Stimulated activated CD4-positive, alpha-beta T cell treated with anti-CD3 and anti-CD28 coated beads, Interleukin-4, amount 100 ng/mL, for 24 hours (primary cell): ENCODE measurements around the gene TCF12.

ENCODE experiments used
- DNase-seq: peaks from one replicate; pipeline ENCODE4 v3.0.0-alpha.2; 2020

TCF12 gene

GRCh38 chr15:57057134-57057930 lies 138.9 kb downstream of the TCF12 start:
- no peak for DNase-seq

- DNase-seq = no peak
Measured at GRCh38 chr15:57059026-57059660, 140.7 kb downstream of the TCF12 start.

GRCh38 chr15:57060799-57061198 lies 142.4 kb downstream of the TCF12 start:
- DNase-seq = no peak

GRCh38 chr15:57061281-57061680 lies 142.8 kb downstream of the TCF12 start:
- no peak for DNase-seq

GRCh38 chr15:57061696-57062095 lies 143.3 kb downstream of the TCF12 start:
- DNase-seq = no peak

GRCh38 chr15:57064033-57064432 lies 145.6 kb downstream of the TCF12 start:
- no peak for DNase-seq

GRCh38 chr15:57069423-57069822 lies 151.0 kb downstream of the TCF12 start:
- DNase-seq = no peak

- DNase-seq = no peak
Measured at GRCh38 chr15:57070674-57071073, 152.2 kb downstream of the TCF12 start.

GRCh38 chr15:57079446-57079845 lies 161.0 kb downstream of the TCF12 start:
- no peak for DNase-seq

GRCh38 chr15:57079931-57080620 lies 161.6 kb downstream of the TCF12 start:
- no peak for DNase-seq

GRCh38 chr15:57082054-57082728 lies 163.7 kb downstream of the TCF12 start:
- DNase-seq = no peak

GRCh38 chr15:57084192-57084591 lies 165.7 kb downstream of the TCF12 start:
- DNase-seq = no peak

GRCh38 chr15:57085267-57085666 lies 166.8 kb downstream of the TCF12 start:
- DNase-seq = no peak

GRCh38 chr15:57086857-57087427 lies 168.5 kb downstream of the TCF12 start:
- no peak for DNase-seq

- no peak for DNase-seq
Measured at GRCh38 chr15:57089815-57090495, 171.5 kb downstream of the TCF12 start.

- no peak for DNase-seq
Measured at GRCh38 chr15:57090496-57090859, 172.0 kb downstream of the TCF12 start.

GRCh38 chr15:57091636-57092035 lies 173.2 kb downstream of the TCF12 start:
- no peak for DNase-seq

GRCh38 chr15:57092252-57092651 lies 173.8 kb downstream of the TCF12 start:
- no peak for DNase-seq

GRCh38 chr15:57094321-57095257 lies 176.1 kb downstream of the TCF12 start:
- DNase-seq = no peak

GRCh38 chr15:57095896-57096295 lies 177.5 kb downstream of the TCF12 start:
- no peak for DNase-seq

- DNase-seq = no peak
Measured at GRCh38 chr15:57097246-57097645, 178.8 kb downstream of the TCF12 start.
